Astrocyte (in vitro differentiated cells and primary cell): ENCODE data around the gene SERPINA9. TPM values are rescaled to one million over a fixed set of nuclear protein-coding genes. Genes with fewer than 3 reads are reported as not detected.

ENCODE experiments used
- DNase-seq: peaks from one replicate; pipeline ENCODE4 v3.0.0-alpha.2; 2010; ENCODE audit warnings: low read depth
- FAIRE-seq: peaks from 2 replicates; lab custom pipeline; 2011; peaks lifted over from hg19 to GRCh38; lab: Jason Lieb, UNC
- H2AFZ ChIP-seq: 2 replicates; pipeline ENCODE4 v1.6.0; 2012; ENCODE audit warnings: low read depth, low read length, inconsistent platforms
- H3K27ac ChIP-seq: 2 replicates; pipeline ENCODE4 v1.5.1; 2011; ENCODE audit warnings: low read depth, low read length, inconsistent platforms
- H3K27me3 ChIP-seq: 2 replicates; pipeline ENCODE4 v1.6.0; 2011; ENCODE audit warnings: low read length, inconsistent platforms; ENCODE audit not compliant: insufficient read depth
- H3K36me3 ChIP-seq: 2 replicates; pipeline ENCODE4 v1.5.1; 2011; ENCODE audit warnings: low read length, inconsistent platforms; ENCODE audit not compliant: insufficient read depth
- H3K4me1 ChIP-seq: 2 replicates; pipeline ENCODE4 v1.5.1; 2011; ENCODE audit warnings: low read length, inconsistent platforms; ENCODE audit not compliant: insufficient read depth
- H3K4me2 ChIP-seq: 2 replicates; pipeline ENCODE4 v1.6.0; 2012; ENCODE audit warnings: low read length, inconsistent platforms
- H3K4me3 ChIP-seq: 2 replicates; pipeline ENCODE4 v1.5.1; 2011; ENCODE audit warnings: low read depth, mild to moderate bottlenecking, low read length, inconsistent platforms; ENCODE audit not compliant: insufficient read depth
- H3K79me2 ChIP-seq: 2 replicates; pipeline ENCODE4 v1.6.0; 2012; ENCODE audit warnings: mild to moderate bottlenecking, low read length, inconsistent platforms; ENCODE audit not compliant: insufficient read depth
- H3K9ac ChIP-seq: 2 replicates; pipeline ENCODE4 v1.6.0; 2012; ENCODE audit warnings: mild to moderate bottlenecking, low read length, inconsistent platforms
- H3K9me3 ChIP-seq: 2 replicates; pipeline ENCODE4 v1.5.1; 2012; ENCODE audit warnings: low read depth, mild to moderate bottlenecking, low read length, inconsistent platforms; ENCODE audit not compliant: insufficient read depth
- H4K20me1 ChIP-seq: 2 replicates; pipeline ENCODE4 v1.6.0; 2012; ENCODE audit warnings: low read length, inconsistent platforms; ENCODE audit not compliant: insufficient read depth
- H3K27ac Mint-ChIP-seq: one replicate; pipeline ENCODE4 v1.8.0; 2021; ENCODE audit warnings: mild to moderate bottlenecking, mixed read lengths; ENCODE audit not compliant: unreplicated experiment
- H3K27me3 Mint-ChIP-seq: one replicate; pipeline ENCODE4 v1.8.0; 2021; ENCODE audit warnings: low read depth, mixed read lengths; ENCODE audit not compliant: unreplicated experiment
- H3K36me3 Mint-ChIP-seq: one replicate; pipeline ENCODE4 v1.8.0; 2021; ENCODE audit warnings: low read depth, mixed read lengths; ENCODE audit not compliant: unreplicated experiment
- H3K4me1 Mint-ChIP-seq: one replicate; pipeline ENCODE4 v1.8.0; 2021; ENCODE audit warnings: low read depth, mixed read lengths; ENCODE audit not compliant: unreplicated experiment
- H3K4me3 Mint-ChIP-seq: one replicate; pipeline ENCODE4 v1.8.0; 2021; ENCODE audit warnings: mild to moderate bottlenecking, moderate library complexity, mixed read lengths; ENCODE audit not compliant: unreplicated experiment
- H3K9me3 Mint-ChIP-seq: one replicate; pipeline ENCODE4 v1.8.0; 2021; ENCODE audit warnings: mild to moderate bottlenecking, mixed read lengths; ENCODE audit not compliant: unreplicated experiment
- EZH2 ChIP-seq: IDR thresholded peaks from 2 replicates; pipeline ENCODE4 v1.6.1; 2012; ENCODE audit warnings: mild to moderate bottlenecking, low read length, inconsistent platforms; ENCODE audit not compliant: insufficient read depth
- total RNA-seq: library from RNA; stranded (reverse); gene quantifications from 2 replicates; pipeline ENCODE4 v1.2.1, GENCODE V29; 2021
- TF ChIP-seq, protein P1 (sequence below): IDR thresholded peaks from 2 replicates; pipeline ENCODE4 v1.5.1; 2011; ENCODE audit warnings: low read depth, mild to moderate bottlenecking, inconsistent platforms, low read length, moderate library complexity; ENCODE audit not compliant: insufficient read depth

Gene SERPINA9
- total RNA-seq, 1 donor from 2014 or later, result not detected

DNA sequence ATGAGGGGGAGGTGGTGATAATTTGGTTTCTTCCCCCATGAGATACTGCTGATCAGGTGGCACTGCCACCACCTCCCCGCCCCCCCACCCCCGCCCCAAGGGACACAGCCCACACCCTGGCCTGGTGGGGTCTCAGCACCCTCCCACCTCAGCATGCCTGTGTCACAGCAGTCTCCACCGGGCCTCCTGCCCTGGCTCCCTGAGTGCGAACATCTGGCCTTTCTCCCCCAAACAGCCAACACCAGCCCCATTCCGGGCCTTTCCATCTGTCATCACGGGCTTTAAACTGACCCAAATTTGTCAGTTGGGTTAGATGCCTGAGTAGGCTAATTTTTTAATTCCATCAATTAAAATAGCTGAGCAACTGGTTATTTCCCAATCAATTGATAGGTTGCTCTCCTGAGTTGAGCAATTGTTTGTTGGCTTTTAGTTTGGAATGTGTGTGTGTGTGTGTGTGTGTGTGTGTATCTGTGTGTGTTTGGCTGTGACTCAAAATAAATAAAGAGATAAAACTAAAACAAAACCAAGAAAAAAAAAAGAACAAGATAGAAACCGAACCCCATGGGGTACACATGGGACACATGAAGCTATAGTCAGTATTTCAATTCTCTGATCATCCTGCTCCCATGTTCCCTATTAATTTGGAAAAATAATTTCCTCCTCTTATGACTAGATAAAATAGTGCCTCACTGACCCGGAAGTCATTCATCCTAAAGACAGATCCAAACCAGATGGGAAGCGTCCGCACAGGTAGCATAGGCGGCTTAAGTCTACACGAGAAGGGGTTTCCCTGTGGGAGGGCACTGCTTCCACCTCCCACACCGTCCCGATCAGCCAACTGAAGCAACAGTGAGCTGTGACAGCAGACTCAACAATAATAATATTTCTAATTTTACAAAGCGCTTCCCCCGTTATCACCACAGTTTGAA lies 25.9 kb upstream of the SERPINA9 start:
- H3K9me3 Mint-ChIP-seq, result peaks cover 3% of the 10 kb centered on the region
- H3K27ac Mint-ChIP-seq, result no peak overlapping the region
- no peak overlapping the region for H2AFZ ChIP-seq

DNA sequence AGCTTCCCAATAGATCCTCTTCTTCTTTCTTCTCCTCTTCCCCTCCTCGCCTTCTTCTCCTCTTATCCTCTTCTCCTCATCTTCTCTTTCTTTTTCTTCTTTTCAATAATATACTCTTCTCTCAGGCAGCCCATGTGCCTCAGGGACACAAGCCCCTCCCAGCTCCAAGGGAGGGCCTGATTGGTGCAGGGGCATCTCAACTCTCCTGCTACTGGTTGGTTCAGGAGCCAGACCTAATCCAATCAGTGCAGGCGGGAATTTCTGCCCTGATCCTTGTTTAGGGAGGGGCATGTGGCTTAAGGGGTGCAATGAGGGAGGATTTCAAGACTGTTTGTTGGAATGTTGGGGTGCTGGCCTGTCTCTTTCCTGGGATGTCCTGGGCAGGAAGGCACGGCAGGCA lies 24.3 kb upstream of the SERPINA9 start:
- H3K27me3 Mint-ChIP-seq, result peaks cover 38% of the 10 kb centered on the region

More for the DNA sequence above, 25.9 kb upstream of the SERPINA9 start:
- H3K4me1 ChIP-seq, result no peaks in the 10 kb centered on the region
- no peaks in the 10 kb centered on the region for H3K79me2 ChIP-seq
- H3K9me3 ChIP-seq, result no peaks in the 10 kb centered on the region
- H3K36me3 ChIP-seq, result no peaks in the 10 kb centered on the region
- H4K20me1 ChIP-seq, result no peaks in the 10 kb centered on the region
- Mint-ChIP-seq H3K36me3 (no peaks in the 10 kb centered on the region), H3K4me3 (no peak overlapping the region), H3K4me1 (no peaks in the 10 kb centered on the region), H3K27me3 (peaks cover 35% of the 10 kb centered on the region)
- H3K27me3 ChIP-seq, result no peaks in the 10 kb centered on the region
- DNase-seq (no peak), FAIRE-seq (no peak)
- no peak overlapping the region for H3K9ac ChIP-seq
- H3K4me3 ChIP-seq, result no peak overlapping the region
- no peak for TF ChIP-seq EZH2
- TF ChIP-seq, protein P1, sequence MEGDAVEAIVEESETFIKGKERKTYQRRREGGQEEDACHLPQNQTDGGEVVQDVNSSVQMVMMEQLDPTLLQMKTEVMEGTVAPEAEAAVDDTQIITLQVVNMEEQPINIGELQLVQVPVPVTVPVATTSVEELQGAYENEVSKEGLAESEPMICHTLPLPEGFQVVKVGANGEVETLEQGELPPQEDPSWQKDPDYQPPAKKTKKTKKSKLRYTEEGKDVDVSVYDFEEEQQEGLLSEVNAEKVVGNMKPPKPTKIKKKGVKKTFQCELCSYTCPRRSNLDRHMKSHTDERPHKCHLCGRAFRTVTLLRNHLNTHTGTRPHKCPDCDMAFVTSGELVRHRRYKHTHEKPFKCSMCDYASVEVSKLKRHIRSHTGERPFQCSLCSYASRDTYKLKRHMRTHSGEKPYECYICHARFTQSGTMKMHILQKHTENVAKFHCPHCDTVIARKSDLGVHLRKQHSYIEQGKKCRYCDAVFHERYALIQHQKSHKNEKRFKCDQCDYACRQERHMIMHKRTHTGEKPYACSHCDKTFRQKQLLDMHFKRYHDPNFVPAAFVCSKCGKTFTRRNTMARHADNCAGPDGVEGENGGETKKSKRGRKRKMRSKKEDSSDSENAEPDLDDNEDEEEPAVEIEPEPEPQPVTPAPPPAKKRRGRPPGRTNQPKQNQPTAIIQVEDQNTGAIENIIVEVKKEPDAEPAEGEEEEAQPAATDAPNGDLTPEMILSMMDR, result no peak
- no peak overlapping the region for H3K4me2 ChIP-seq
- no peak overlapping the region for H3K27ac ChIP-seq

DNA sequence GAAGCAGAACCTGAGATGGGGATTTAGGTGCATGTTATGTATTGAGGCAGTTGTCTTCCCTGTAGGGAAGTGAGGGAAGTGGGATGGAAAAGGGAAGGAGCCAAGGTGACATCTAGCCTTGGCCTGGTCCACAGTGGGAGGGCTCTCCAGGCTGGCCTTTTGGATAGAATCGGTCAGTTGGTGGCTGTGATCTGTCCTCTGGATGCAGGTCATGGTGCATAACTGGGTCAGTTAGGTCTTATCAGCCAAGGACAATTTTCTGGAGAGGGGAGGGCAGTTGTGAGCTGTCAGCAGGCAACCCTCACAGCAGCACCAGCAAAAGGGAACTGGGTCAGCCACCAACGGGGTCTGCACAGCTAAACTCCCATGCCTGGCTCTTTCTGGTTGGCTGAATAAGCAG lies 23.7 kb upstream of the SERPINA9 start:
- no peak for TF ChIP-seq EZH2
- TF ChIP-seq, protein P1, result no peak
- Mint-ChIP-seq H3K9me3 (peaks cover 3% of the 10 kb centered on the region), H3K4me1 (no peaks in the 10 kb centered on the region), H3K27me3 (peaks cover 38% of the 10 kb centered on the region), H3K27ac (no peak overlapping the region), H3K4me3 (no peak overlapping the region), H3K36me3 (no peaks in the 10 kb centered on the region)
- Histone ChIP-seq H3K9me3 (no peaks in the 10 kb centered on the region), H3K4me1 (no peaks in the 10 kb centered on the region), H3K4me2 (no peak overlapping the region), H3K27me3 (no peaks in the 10 kb centered on the region), H3K79me2 (no peaks in the 10 kb centered on the region), H4K20me1 (no peaks in the 10 kb centered on the region), H3K4me3 (no peak overlapping the region), H3K36me3 (no peaks in the 10 kb centered on the region), H3K9ac (no peak overlapping the region), H3K27ac (no peak overlapping the region), H2AFZ (no peak overlapping the region)
- FAIRE-seq, result no peak
- no peak for DNase-seq

More for the DNA sequence above, 24.3 kb upstream of the SERPINA9 start:
- H4K20me1 ChIP-seq, result no peaks in the 10 kb centered on the region
- DNase-seq, result no peak
- no peak for TF ChIP-seq EZH2
- FAIRE-seq, result no peak
- Mint-ChIP-seq H3K27ac (no peak overlapping the region), H3K4me3 (no peak overlapping the region), H3K4me1 (no peaks in the 10 kb centered on the region), H3K36me3 (no peaks in the 10 kb centered on the region), H3K9me3 (peaks cover 3% of the 10 kb centered on the region)
- H3K9ac ChIP-seq, result no peak overlapping the region
- H3K27me3 ChIP-seq, result no peaks in the 10 kb centered on the region
- no peak overlapping the region for H3K4me2 ChIP-seq
- H3K9me3 ChIP-seq, result no peaks in the 10 kb centered on the region
- no peaks in the 10 kb centered on the region for H3K4me1 ChIP-seq
- H3K36me3 ChIP-seq, result no peaks in the 10 kb centered on the region
- H3K27ac ChIP-seq, result no peak overlapping the region
- H2AFZ ChIP-seq, result no peak overlapping the region
- H3K79me2 ChIP-seq, result no peaks in the 10 kb centered on the region
- no peak overlapping the region for H3K4me3 ChIP-seq
